GM19240 (cell line): ENCODE results near the gene RNF150.

Experiments
- DNase-seq: peaks from one replicate; pipeline ENCODE4 v3.0.0; 2011; ENCODE audit warnings: low spot score; ENCODE audit not compliant: insufficient read length

The RNF150 gene

GRCh38 chr4:140986045-140986444 lies 147.2 kb downstream of the RNF150 start:
- no peak for DNase-seq

- DNase-seq, result no peak
Observed at GRCh38 chr4:140982613-140983340, 150.5 kb downstream of the RNF150 start.

GRCh38 chr4:140980426-140981200 lies 152.7 kb downstream of the RNF150 start:
- no peak for DNase-seq

GRCh38 chr4:140976768-140977167 lies 156.5 kb downstream of the RNF150 start:
- no peak for DNase-seq

- no peak for DNase-seq
Observed at GRCh38 chr4:140971077-140971792, 162.0 kb downstream of the RNF150 start.

- DNase-seq, result no peak
Observed at GRCh38 chr4:140969296-140969695, 164.0 kb downstream of the RNF150 start.

- DNase-seq, result no peak
Observed at GRCh38 chr4:140968371-140968770, 164.9 kb downstream of the RNF150 start.

GRCh38 chr4:140963883-140964282 lies 169.4 kb downstream of the RNF150 start:
- no peak for DNase-seq

- no peak for DNase-seq
Observed at GRCh38 chr4:140955641-140956040, 177.6 kb downstream of the RNF150 start.

- DNase-seq, result no peak
Observed at GRCh38 chr4:140952717-140953116, 180.6 kb downstream of the RNF150 start.

GRCh38 chr4:140947506-140947905 lies 185.8 kb downstream of the RNF150 start:
- no peak for DNase-seq

- DNase-seq, result no peak
Observed at GRCh38 chr4:140945106-140945505, 188.2 kb downstream of the RNF150 start.

- no peak for DNase-seq
Observed at GRCh38 chr4:140944572-140944971, 188.7 kb downstream of the RNF150 start.

- no peak for DNase-seq
Observed at GRCh38 chr4:140944199-140944515, 189.1 kb downstream of the RNF150 start.

- DNase-seq, result no peak
Observed at GRCh38 chr4:140943486-140944198, 189.6 kb downstream of the RNF150 start.

- DNase-seq, result no peak
Observed at GRCh38 chr4:140940589-140940988, 192.7 kb downstream of the RNF150 start.

GRCh38 chr4:140937866-140938265 lies 195.4 kb downstream of the RNF150 start:
- DNase-seq, result no peak

- DNase-seq, result no peak
Observed at GRCh38 chr4:140935254-140935653, 198.0 kb downstream of the RNF150 start.

GRCh38 chr4:140932501-140933045 lies 200.7 kb downstream of the RNF150 start:
- no peak for DNase-seq

GRCh38 chr4:140931911-140932310 lies 201.4 kb downstream of the RNF150 start:
- no peak for DNase-seq

GRCh38 chr4:140930557-140930956 lies 202.7 kb downstream of the RNF150 start:
- DNase-seq, result no peak
